Thoracic aorta (tissue), 2 donors: ENCODE measurements around the gene UCKL1. TPM values are rescaled to one million over a fixed set of nuclear protein-coding genes. Genes with fewer than 3 reads are reported as not detected.

Source experiments
- ATAC-seq: fragments of 150-250 bp; one replicate; pipeline ENCODE4 v1.8.0; 2017; ENCODE audit warnings: low read depth; ENCODE audit not compliant: insufficient number of reproducible peaks, low FRiP score
- DNase-seq: peaks from one replicate; pipeline ENCODE4 v3.0.0-alpha.2; 2020; ENCODE audit warnings: low spot score
- H3K27ac ChIP-seq, 2 donors: fragments of 200-600 bp; sonication (generic); 1 replicate in 1 of 2; 2 replicates in 1 of 2; pipeline ENCODE4 v1.5.1; 2016; ENCODE audit warnings: mild to moderate bottlenecking in 2 of 2, moderate library complexity in 2 of 2
- H3K27me3 ChIP-seq: fragments of 200-600 bp; sonication (generic); replicated peaks from 2 replicates; pipeline ENCODE4 v1.6.0; 2016; ENCODE audit warnings: mild to moderate bottlenecking; ENCODE audit not compliant: insufficient read depth
- H3K36me3 ChIP-seq: fragments of 200-600 bp; sonication (generic); one replicate; pipeline ENCODE4 v1.5.1; 2016
- H3K4me1 ChIP-seq, 2 donors: fragments of 200-600 bp; sonication (generic); 1 replicate in 1 of 2; 2 replicates in 1 of 2; pipeline versions ENCODE4 v1.5.1 to v1.6.0; 2016; ENCODE audit warnings: low read depth in 2 of 2, mild to moderate bottlenecking in 1 of 2; ENCODE audit not compliant: control insufficient read depth in 1 of 2
- H3K4me3 ChIP-seq: fragments of 200-600 bp; sonication (generic); 2 replicates; pipeline ENCODE4 v1.5.1; 2016; ENCODE audit warnings: mild to moderate bottlenecking
- H3K9me3 ChIP-seq: fragments of 200-600 bp; sonication (generic); 2 replicates; pipeline ENCODE4 v1.5.1; 2016
- total RNA-seq, 2 donors: library from RNA; depleted of rRNA; stranded (reverse); fragments of >200 nt; gene quantifications; one replicate each; pipeline versions ENCODE4 v1.1.0 to v1.2.3, GENCODE V29; 2016
- TF ChIP-seq, protein P1 (sequence below): fragments of 200-600 bp; sonication (generic); IDR thresholded peaks from one replicate; pipeline ENCODE4 v1.5.1; 2019; ENCODE audit warnings: antibody characterized with exemption

Gene UCKL1
- total RNA-seq, 2 donors from 2014 or later, result 27.3 to 40.5 TPM

DNA sequence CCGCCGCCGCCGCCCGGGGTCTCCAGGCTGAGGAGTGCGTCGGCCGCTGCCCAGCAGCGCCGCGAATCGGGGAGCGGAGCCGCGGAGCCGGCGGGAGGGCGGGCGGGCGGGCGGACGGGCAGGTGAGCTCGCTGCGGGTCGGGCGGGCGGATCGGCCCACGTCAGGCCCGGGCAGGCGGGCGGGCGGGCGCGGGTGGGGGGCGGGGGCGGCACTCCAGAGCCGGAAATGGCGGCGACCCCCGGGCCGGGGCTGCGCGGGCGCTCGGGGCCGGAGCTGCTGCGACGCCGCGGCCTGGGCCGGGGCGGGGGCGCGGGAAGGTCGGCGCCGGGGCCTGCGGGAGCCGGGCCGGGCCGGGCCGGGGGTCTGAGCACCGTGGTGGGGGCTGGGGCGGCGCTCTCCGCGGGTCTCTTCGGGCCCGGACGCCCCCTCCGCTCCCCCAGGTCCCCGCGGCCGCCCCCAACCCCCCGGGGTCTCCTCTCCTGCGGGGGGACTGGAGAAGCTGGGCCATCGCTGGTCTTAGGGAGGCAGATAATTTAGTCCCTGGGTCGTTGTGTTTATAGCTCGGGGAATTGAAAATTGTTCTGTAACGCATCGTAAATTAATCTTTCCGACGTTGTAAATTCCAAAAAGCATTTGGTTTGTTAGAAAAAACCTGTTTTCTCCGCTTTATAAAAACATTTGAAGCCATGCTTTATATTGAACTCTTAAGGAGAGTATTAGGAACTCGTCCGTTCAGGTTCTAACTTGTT lies 60.8 kb downstream of the UCKL1 start:
- DNase-seq (no peak), ATAC-seq (no peak)
- H3K4me1 ChIP-seq, result peaks cover 12 to 27% of the 10 kb centered on the region in 2 donors
- H3K27ac ChIP-seq, result peak overlapping the region; percentile 50 to 72
- no peaks in the 10 kb centered on the region for H3K9me3 ChIP-seq
- TF ChIP-seq, protein P1, sequence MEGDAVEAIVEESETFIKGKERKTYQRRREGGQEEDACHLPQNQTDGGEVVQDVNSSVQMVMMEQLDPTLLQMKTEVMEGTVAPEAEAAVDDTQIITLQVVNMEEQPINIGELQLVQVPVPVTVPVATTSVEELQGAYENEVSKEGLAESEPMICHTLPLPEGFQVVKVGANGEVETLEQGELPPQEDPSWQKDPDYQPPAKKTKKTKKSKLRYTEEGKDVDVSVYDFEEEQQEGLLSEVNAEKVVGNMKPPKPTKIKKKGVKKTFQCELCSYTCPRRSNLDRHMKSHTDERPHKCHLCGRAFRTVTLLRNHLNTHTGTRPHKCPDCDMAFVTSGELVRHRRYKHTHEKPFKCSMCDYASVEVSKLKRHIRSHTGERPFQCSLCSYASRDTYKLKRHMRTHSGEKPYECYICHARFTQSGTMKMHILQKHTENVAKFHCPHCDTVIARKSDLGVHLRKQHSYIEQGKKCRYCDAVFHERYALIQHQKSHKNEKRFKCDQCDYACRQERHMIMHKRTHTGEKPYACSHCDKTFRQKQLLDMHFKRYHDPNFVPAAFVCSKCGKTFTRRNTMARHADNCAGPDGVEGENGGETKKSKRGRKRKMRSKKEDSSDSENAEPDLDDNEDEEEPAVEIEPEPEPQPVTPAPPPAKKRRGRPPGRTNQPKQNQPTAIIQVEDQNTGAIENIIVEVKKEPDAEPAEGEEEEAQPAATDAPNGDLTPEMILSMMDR, result no peak
- H3K36me3 ChIP-seq, result peaks cover 10% of the 10 kb centered on the region
- H3K4me3 ChIP-seq, result peak overlapping the region; percentile 83
- no peaks in the 10 kb centered on the region for H3K27me3 ChIP-seq

DNA sequence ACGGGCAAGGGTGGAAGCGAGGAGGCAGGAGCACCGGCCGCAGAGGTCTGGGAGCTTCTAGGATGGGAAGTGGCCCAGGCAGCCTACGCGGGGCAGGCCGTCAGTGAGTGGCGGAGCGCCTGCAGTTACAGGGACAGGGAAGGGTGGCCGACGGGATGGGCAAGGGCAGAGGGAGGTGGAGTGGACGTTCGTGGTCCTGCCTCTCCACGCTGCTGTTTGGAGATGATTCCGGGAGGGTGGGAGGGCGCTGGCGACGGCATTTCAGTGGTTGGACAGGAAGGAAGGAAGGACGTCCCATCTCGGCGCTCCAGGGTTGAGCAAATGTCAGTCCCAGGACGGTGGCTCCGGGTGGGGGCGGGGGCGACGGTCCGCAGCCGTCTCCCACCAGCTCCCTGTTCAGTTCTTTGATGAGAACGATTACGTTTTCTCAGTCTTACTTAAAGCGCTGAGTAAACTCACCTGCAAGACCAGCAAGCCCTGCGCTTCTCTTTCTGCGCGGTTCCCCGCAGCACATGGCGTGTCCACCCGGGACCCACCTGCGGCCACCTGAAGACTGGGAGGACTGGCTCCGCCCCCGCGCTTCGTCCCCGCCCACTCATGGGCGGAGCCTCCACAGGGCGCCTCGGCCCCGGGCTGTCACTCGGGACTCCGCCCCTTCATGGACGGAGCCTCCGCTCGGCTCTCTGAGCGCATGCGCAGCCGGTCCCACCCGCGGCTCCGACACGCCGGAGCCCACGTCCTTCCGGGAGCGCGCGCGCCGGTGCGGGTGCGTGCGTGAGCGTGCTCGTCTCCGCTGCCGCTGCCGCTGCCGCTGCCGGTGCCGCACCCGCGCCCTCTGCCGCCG lies 61.6 kb downstream of the UCKL1 start, which contains the start of gene DNAJC5:
Gene DNAJC5, plus strand, starts transcription at position 769 of the 844 bp plus-strand sequence. CDS start 33,220 bp downstream, outside the sequence.
- Histone ChIP-seq H3K4me3 (peak within 1 kb of the TSS; percentile 83), H3K36me3 (peaks cover 18% of the 10 kb centered on the region), H3K4me1 (peaks cover 12 to 27% of the 10 kb centered on the region in 2 donors), H3K27me3 (no peaks in the 10 kb centered on the region), H3K9me3 (no peaks in the 10 kb centered on the region), H3K27ac (peak within 1 kb of the TSS; percentile 50 to 72)
- ATAC-seq, result peak; percentile 94
- TF ChIP-seq, protein P1, result no peak
- DNase-seq, result peak; percentile 73

DNA sequence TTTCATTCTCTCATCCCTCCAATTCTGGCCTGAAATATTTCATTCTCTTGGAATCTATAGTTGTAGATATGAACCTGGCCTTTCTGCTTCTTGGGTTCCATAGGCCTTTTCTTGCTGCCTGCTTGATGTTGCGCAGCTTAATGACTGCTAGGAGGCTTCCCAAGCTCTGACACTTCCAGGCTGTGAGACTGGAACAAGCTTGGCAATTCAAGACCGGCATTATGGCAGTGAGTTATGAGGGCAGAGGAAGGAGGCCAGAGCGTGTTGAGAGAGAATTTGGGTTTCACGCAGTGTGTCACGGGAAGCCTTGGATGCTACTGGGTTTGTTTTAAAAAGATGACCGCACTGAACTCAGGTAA lies 62.2 kb downstream of the UCKL1 start:
- ATAC-seq (no peak), DNase-seq (no peak)
- Histone ChIP-seq H3K4me3 (peak overlapping the region; percentile 78), H3K36me3 (peaks cover 23% of the 10 kb centered on the region), H3K9me3 (no peaks in the 10 kb centered on the region), H3K27me3 (no peaks in the 10 kb centered on the region), H3K4me1 (peaks cover 12 to 27% of the 10 kb centered on the region in 2 donors), H3K27ac (peak overlapping the region; percentile 39 to 46)
- TF ChIP-seq, protein P1, result no peak

DNA sequence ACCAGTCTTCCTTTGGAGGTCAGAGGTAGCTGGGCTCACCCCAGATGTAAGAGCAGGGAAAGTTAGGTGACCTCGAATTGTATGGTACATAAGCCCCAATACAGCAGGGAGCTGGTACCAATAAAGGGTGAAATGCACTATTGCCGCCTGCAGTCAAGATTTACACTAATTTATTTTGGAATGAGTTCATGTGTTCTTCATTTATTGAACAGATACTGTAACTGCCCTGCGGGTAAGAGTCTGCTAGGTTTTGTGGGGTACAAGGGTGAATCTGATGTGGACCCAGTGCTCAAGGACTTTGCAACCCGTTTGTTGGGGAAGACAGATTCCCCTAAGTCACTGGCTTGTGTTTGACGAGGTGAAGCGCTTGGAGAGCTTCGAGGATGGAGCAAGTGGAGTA lies 63.8 kb downstream of the UCKL1 start:
- H3K36me3 ChIP-seq, result peaks cover 33% of the 10 kb centered on the region
- TF ChIP-seq, protein P1, result no peak
- no peak overlapping the region for H3K27ac ChIP-seq
- no peak overlapping the region for H3K4me3 ChIP-seq
- DNase-seq (no peak), ATAC-seq (no peak)
- peaks cover 12 to 25% of the 10 kb centered on the region in 2 donors for H3K4me1 ChIP-seq
- no peaks in the 10 kb centered on the region for H3K27me3 ChIP-seq
- H3K9me3 ChIP-seq, result no peaks in the 10 kb centered on the region
